ENCODE results near the gene PRKCH. TPM values are rescaled to one million over a fixed set of nuclear protein-coding genes. Genes with fewer than 3 reads are reported as not detected.

The PRKCH gene
- total and polyA plus RNA-seq, 10 of the 15 experiments (the other 5 are each of a cell fraction or from before 2014, with no cell fraction given), result 10.7 to 140 (median 33.2) TPM

- peaks cover 35% of the 10 kb centered on the region for H3K4me1 ChIP-seq (ENCODE audit: control insufficient read depth, insufficient read depth, low read length)
- no peak for FAIRE-seq
- TF ChIP-seq SMARCA5 (IDR thresholded peaks at IDR 0.05), result no peak
- TF ChIP-seq LARP7 (IDR thresholded peaks at IDR 0.05), result no peak
- no peak for TF ChIP-seq YY1 (IDR thresholded peaks at IDR 0.05; ENCODE audit: low read depth, low read length)
- no peak for TF ChIP-seq GABPA (IDR thresholded peaks at IDR 0.05; ENCODE audit: low read depth)
- no peak for TF ChIP-seq EED (IDR thresholded peaks at IDR 0.05; ENCODE audit: low read depth)
- TF ChIP-seq BACH1 (IDR thresholded peaks at IDR 0.05; ENCODE audit: borderline replicate concordance), result no peak
- TF ChIP-seq CUX1 (IDR thresholded peaks at IDR 0.05; ENCODE audit: insufficient replicate concordance, low read depth, low read length), result no peak
- no peak for TF ChIP-seq CHD4 (IDR thresholded peaks at IDR 0.05)
- TF ChIP-seq, protein P1, sequence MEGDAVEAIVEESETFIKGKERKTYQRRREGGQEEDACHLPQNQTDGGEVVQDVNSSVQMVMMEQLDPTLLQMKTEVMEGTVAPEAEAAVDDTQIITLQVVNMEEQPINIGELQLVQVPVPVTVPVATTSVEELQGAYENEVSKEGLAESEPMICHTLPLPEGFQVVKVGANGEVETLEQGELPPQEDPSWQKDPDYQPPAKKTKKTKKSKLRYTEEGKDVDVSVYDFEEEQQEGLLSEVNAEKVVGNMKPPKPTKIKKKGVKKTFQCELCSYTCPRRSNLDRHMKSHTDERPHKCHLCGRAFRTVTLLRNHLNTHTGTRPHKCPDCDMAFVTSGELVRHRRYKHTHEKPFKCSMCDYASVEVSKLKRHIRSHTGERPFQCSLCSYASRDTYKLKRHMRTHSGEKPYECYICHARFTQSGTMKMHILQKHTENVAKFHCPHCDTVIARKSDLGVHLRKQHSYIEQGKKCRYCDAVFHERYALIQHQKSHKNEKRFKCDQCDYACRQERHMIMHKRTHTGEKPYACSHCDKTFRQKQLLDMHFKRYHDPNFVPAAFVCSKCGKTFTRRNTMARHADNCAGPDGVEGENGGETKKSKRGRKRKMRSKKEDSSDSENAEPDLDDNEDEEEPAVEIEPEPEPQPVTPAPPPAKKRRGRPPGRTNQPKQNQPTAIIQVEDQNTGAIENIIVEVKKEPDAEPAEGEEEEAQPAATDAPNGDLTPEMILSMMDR (IDR thresholded peaks at IDR 0.05 in 2 of 3, conservative IDR thresholded peaks at IDR 0.05 in 1 of 3; ENCODE audit: control insufficient read depth in 2 of 3, extremely low read depth in 1 of 3, insufficient read depth in 1 of 3, low read depth in 3 of 3, low read length in 3 of 3), result no peak
- no peak for TF ChIP-seq TCF3 (IDR thresholded peaks at IDR 0.05; ENCODE audit: borderline replicate concordance, insufficient read depth, low read depth, low read length)
- TF ChIP-seq FOS (IDR thresholded peaks at IDR 0.05; ENCODE audit: borderline replicate concordance, extremely low read depth, insufficient read length), result no peak
- no peak for TF ChIP-seq MAX (IDR thresholded peaks at IDR 0.05; ENCODE audit: low read depth, low read length)
- TF ChIP-seq RAD21 (IDR thresholded peaks at IDR 0.05; ENCODE audit: insufficient read depth, low read depth, low read length), result no peak
- TF ChIP-seq ATF7 (IDR thresholded peaks at IDR 0.05; ENCODE audit: low read depth), result no peak
- no peak for TF ChIP-seq SRF (IDR thresholded peaks at IDR 0.05; ENCODE audit: low read depth in 2 of 2, low read length in 2 of 2)
- no peak for TF ChIP-seq ESRRA (IDR thresholded peaks at IDR 0.05; ENCODE audit: low read length)
- no peak for TF ChIP-seq ETV6 (conservative IDR thresholded peaks at IDR 0.05 in 1 of 2, IDR thresholded peaks at IDR 0.05 in 1 of 2; ENCODE audit: borderline replicate concordance in 1 of 2, low read depth in 1 of 2)
Observed at GRCh38 chr14:61481701-61482100, 160.3 kb downstream of the PRKCH start.

More at GRCh38 chr14:61481701-61482100, 160.3 kb downstream of the PRKCH start:
- intact Hi-C loops (cut with micrococcal nuclease; ENCODE audit: unreplicated experiment) (no loop called here), in situ Hi-C loops (cut with MboI) (no loop called here)
- ChIA-PET POLR2A (no interaction called here), CTCF (interaction anchor here (0.7 to 2.5 kb wide), 3 partner anchors 21 to 409 kb away, joined by 3 to 17 read pairs (median 3); no protein-coding TSS in a partner anchor), RAD21 (ENCODE audit: unreplicated experiment) (no interaction called here), SMC1A (ENCODE audit: uncharacterized antibody, unreplicated experiment) (interaction anchor here (0.6 to 4.8 kb wide), 4 partner anchors 18 to 247 kb away, joined by 3 to 30 read pairs (median 4); no protein-coding TSS in a partner anchor)
- Histone ChIP-seq H3K27ac (ENCODE audit: control insufficient read depth, insufficient read depth) (no peak overlapping the region), H3K9me3 (replicated peaks; ENCODE audit: control insufficient read depth, insufficient read depth, low read length) (no peaks in the 10 kb centered on the region), H2AFZ (ENCODE audit: control insufficient read depth, low read depth, low read length) (no peak overlapping the region), H3K79me2 (ENCODE audit: control insufficient read depth, insufficient read depth, low read length) (peaks cover 12% of the 10 kb centered on the region), H3K36me3 (ENCODE audit: control insufficient read depth in 2 of 2, insufficient read depth in 2 of 2, low read length in 1 of 2) (peaks cover 13 to 18% of the 10 kb centered on the region in 2 experiments), H3K4me2 (ENCODE audit: control insufficient read depth, insufficient read depth) (no peak overlapping the region), H4K20me1 (ENCODE audit: control insufficient read depth, insufficient read depth) (no peaks in the 10 kb centered on the region), H3K27me3 (replicated peaks in 1 of 2; ENCODE audit: control insufficient read depth in 2 of 2, insufficient read depth in 2 of 2, low read length in 1 of 2) (no peaks in the 10 kb centered on the region), H3K9ac (ENCODE audit: control insufficient read depth, insufficient read depth, low read length) (no peak overlapping the region), H3K4me3 (no peak overlapping the region)
- DNase-seq (ENCODE audit: low read depth, low spot score) (no peak), ATAC-seq (no peak)
- no TSS peak for BruUV-seq (replicated peaks)
- 89% methylated on average over 3 of the region's 5 CpGs for WGBS (ENCODE audit: insufficient coverage, insufficient replicate concordance, low lambda C conversion rate, missing lambda C conversion rate)

Measured in GM12878 (cell line).